PC-9 (cell line): ENCODE measurements around the gene OPN3.

Experiments used
- CTCF ChIP-seq: fragments of 200-600 bp; sonication (generic); conservative IDR thresholded peaks from 2 replicates; pipeline ENCODE4 v1.6.1; 2017; ENCODE audit warnings: mixed run types, antibody characterized with exemption, mild to moderate bottlenecking, moderate library complexity
- EZH2 ChIP-seq: fragments of 200-600 bp; sonication (generic); IDR thresholded peaks from 2 replicates; pipeline ENCODE4 v1.8.0; 2017; ENCODE audit warnings: antibody characterized with exemption, low read depth

DNA sequence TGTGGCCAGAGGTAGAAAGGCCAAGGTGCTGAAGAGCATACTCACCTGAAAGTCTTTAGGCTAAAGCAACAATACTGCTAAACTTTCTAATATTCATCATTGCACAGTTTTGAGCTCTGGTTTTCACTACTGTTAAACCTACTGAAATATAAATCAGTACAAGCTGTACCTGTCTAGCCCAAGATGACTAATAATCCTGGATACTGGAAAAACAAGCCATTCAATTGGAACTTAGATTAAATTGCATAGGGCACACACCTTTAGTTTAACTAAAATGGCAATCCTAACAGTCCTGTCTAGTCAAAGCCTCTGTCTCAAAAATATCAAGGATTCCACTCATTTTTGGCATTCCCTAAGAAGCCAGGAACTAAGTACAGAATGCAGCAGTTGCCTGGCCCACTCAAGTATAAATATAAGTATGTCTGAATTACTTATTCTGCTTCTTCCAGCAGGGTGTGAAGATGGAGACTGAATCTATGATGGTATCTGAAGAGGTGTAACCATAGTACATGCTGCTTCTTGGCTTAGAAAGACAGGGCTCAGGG is 3.1 kb downstream of the OPN3 start:
- TF ChIP-seq CTCF, result no peak
- TF ChIP-seq EZH2, result no peak
